AG08396 (cell line): ENCODE measurements around the gene OTUD5.
A peak's percentile ranks its signal among the peaks of the same experiment; 100 is the strongest.

Source experiments
- DNase-seq: peaks from one replicate; pipeline ENCODE4 v3.0.0; 2012; ENCODE audit warnings: low spot score, mixed read lengths

The OTUD5 gene

DNA sequence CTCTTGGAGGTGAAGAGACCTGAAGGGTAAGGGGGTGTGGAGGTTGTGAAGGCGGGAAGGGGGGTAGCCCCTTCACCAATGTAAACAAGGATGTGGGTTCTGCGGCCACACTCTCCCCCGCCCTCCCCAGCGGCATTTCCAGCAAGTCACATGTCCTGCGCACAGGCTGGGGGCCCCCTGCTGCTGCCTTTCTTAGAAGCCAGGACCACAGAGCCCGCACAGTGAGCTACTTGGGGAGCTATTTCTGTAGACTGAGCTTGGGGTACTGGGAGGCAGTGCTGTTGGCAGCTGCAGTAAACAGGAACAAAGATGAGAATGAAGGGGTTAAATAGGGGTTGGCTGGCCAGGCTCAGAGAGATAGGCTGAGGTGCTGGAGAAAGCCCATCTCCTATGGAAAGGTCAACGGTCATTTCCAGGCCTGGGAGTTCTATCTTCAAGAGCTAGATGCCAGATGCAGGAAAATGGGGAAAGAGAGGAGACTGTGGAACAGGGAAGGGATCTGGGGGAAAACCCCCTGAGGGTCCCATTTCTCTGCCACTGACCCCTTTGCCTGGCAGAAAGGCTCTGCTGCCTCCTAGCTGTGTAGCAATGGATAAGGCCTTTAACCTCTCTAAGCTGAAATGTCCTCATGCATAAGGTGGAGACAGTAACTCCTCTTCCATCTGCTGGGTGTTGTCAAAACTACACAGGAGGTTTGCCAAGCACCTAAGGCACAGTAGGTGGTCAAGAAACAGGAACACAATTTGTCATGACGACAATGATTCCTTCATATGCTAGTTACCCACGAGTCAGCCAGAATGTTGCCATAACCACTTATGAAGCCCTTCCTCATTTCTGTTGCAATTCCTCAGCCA lies 20.1 kb downstream of the OTUD5 start:
- DNase-seq, result no peak

- DNase-seq, result no peak
Measured at GRCh38 chrX:48936429-48937053, 20.9 kb downstream of the OTUD5 start.

- no peak for DNase-seq
Measured at GRCh38 chrX:48935301-48935670, 22.1 kb downstream of the OTUD5 start.

GRCh38 chrX:48934581-48935300 lies 22.7 kb downstream of the OTUD5 start:
- no peak for DNase-seq

DNA sequence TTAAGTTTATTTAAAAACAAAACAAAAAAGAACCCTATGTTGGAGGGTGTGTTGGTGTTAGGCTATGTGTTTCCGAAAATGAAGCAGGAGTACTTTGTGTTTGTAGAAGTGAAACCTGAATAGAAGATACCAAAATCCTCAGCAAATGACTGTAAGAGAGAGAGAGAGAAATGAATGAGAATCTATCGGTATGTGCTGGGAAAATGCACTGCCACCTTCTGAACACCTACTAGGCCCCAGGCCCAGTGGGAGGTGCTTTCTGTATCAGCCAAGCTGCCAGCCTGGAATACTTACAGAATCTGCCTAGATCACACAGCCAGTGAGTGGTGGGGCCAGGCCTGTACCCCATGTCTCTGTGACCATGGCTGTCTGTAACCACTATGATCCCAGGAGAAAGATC lies 23.6 kb downstream of the OTUD5 start:
- no peak for DNase-seq

DNA sequence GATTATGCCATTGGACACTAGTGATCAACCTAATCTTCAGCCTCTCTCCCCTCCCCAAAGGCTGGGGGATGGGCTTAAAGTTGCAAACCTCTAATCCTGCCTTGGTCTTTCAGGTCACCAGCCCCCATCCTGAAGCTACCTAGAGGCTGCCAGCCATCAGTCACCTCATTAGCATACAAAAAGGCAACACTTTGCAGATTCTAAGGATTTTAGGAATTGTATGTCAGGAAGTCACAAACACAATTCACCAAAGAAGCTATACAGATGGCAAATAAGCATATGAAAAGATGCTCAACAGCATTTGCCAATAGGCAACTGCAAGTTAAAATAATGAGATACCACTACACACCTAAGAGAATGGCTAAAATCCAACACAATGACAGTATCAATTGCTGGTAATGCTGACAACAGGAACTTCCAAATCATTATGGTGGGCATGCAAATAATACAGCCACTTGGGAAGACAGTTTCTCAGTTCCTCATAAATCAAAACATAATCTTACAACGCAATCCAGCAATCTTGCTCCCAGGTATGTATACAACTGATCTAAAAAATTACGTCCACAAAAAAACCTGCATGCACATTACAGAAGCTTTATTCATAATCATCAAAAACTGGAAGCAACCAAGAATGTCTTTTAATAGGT lies 29.5 kb downstream of the OTUD5 start:
- DNase-seq, result no peak

DNA sequence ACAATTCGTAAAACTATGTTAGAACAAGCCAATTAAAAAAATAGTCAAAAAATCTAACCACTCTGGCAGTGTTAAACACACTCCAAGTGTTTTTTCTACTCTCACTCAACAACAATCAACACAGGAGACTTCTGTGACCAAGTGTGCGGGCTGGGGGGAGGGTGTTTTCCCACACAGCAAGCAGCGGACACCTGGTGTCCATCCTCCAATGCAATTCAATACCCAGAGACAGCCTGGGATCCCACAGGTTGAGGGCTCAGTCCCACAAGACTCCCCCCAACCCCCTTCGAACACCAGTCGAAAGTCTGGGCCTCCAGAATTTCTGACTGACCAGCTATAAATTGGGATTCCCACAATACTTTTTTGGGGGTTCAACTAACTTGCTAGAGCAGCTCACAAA lies 30.3 kb downstream of the OTUD5 start:
- no peak for DNase-seq

- DNase-seq, result no peak
Measured at GRCh38 chrX:48924270-48924669, 33.1 kb downstream of the OTUD5 start.

DNA sequence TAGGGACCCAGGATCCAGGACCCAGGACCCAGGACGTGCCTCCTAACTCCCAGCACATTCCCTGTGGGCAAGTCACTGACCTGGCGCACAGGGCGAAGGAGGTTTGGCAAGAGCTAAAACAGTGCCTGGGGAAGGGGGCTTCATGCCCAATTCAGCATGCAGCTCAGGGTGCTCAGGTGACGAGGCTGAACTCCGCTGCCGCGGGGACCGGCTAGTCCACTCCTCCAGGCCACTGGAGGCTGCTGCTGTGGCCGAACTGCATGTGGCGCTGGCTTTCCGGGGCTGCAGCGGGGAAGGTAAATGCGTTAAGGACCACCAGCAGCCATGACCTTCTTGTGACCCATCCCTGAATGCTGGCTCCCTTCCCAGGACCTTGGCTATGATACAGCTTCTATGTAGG lies 33.6 kb downstream of the OTUD5 start:
- DNase-seq, result no peak

DNA sequence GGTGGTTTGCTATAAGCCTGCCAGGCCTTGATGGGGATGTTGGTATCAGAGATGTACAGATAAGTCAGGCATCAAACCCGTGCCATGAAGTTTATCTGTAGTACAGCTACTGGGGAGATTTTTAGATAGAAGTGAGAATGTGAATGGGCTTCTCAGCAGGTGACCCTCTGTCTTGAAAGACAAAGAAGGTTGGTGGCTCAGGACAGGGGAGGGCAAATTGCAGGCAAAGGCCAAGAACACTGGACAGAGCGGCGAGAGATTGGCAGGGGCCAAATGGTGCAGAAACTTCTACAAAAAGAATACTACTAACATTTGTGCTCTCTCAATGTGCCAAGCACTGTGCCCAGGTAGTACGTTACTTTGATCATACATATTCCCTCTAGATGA lies 36.7 kb downstream of the OTUD5 start:
- DNase-seq, result no peak

- no peak for DNase-seq
Measured at GRCh38 chrX:48919947-48920717, 37.3 kb downstream of the OTUD5 start.

DNA sequence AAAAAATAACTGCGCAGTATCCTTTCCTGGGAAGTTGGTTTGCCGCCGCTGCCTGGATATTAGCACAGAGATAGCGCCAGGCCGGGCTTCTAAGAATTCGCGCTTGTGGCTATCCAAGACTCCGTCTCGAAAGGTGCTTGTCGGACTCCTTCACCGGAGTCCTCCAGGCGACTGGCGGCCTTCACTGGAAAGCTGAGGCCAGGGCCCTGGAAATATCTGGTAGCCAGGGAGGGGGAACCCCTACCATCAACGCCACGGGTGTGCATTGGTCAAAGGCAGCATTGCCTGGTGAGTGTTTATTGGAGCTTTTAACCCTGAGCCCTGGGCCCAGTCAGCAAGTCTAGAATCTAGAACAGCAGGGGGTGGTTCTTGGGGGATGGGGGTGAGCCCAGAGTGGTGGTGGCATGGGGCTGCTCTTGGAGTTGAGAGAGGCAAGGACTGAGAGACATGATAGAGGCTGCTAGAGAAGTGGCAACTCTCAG lies 38.0 kb downstream of the OTUD5 start:
- no peak for DNase-seq

GRCh38 chrX:48918643-48919340 lies 38.6 kb downstream of the OTUD5 start, which contains the start of gene PIM2:
Gene PIM2 (minus strand): TSS chrX:48919024. CDS start chrX:48918834, 190 bp downstream.
- peak; percentile 81 for DNase-seq

GRCh38 chrX:48918301-48918642 lies 39.1 kb downstream of the OTUD5 start:
- DNase-seq, result no peak

DNA sequence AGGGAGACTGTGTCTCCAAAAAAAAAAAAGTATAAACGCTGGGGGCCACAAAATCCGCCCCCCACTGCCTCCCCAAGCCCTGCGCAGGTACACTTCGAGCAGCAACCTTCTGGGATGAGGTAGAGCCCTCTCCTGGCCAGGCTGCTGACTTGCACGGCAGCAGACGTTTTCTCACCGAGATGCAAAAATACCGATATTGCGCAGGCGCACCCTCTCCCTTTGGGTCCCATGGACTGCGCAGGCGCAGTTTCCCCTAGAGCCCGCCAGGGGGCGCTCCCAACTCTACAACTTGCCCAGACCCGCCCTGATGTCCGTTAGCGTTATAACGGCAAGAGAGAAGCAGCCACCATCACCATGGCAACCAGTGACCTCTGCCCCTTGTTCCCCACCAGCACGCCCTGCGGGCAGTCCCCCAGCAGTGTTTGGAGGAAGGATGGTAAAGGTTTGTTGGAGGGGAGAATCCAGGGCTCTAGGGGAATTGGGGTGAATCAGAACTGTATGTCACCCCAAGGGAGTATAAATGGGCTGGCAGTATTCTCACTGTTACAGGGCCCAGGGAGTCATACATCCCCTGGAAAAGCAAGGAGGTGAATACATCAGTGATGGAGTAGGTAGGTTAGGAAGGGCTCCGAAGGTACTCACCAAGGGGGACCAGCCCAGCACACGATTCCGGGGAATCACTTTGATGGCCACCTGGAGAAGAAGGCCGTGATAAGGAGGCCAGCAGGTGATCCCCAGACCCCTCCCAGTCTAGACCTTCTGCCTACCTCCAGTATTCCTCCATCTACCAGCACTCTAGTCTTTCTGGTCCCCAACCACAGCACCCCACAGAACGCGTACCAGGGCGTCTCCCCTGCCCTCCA lies 40.0 kb downstream of the OTUD5 start:
- peak; percentile 92 for DNase-seq

- DNase-seq, result no peak
Measured at GRCh38 chrX:48914593-48915493, 42.6 kb downstream of the OTUD5 start.

DNA sequence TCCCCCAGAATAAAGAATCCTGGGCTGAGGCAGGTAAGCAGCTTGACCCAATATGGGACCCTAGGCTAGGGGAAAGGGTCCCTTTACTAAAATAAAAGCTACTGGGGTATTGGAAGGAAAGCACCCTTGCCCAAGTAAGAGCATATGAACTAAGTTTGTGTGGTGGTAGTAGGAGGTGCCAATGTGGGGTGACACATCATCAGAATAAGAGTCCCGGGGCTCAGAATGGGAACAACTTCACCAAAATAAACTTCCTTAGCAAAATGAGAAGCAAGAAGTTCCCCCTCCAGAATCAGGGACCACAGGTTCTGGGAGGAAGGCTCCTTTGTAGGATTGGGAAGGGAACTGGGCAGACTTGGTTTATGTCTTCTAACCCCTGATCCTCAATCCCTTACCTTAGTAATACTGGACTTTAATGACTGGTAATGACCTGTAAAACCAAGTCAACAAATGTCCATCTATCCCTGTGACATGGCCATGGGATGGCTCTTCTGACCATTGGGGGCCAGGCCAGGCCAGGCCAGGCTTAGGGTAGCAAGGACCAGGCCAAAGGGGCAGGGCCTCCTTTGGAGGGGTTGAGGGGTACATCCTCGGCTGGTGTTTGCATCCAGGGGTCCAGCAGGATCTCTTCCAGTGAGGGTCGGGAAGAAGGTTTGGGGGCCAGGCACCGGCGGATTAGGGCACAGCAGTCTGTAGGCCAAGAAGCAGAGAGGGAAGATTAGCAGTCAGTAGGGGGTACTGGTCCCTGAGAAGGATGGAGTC lies 43.6 kb downstream of the OTUD5 start:
- no peak for DNase-seq
